Stimulated activated CD4-positive, alpha-beta T cell treated with anti-CD3 and anti-CD28 coated beads, Interleukin-12 subunit alpha, Interleukin-12 subunit beta, amount 100 ng/mL, for 24 hours (primary cell): ENCODE data around the gene EGLN1.
A peak's percentile ranks its signal among the peaks of the same experiment; 100 is the strongest.

Source experiments
- DNase-seq, 2 experiments: peaks; one replicate each; pipeline ENCODE4 v3.0.0-alpha.2; 2020; ENCODE audit warnings: low read depth in 2 of 2

The EGLN1 gene

GRCh38 chr1:231397886-231398671 is 24.0 kb downstream of the EGLN1 start:
- DNase-seq = no peak

GRCh38 chr1:231396643-231397042 is 25.4 kb downstream of the EGLN1 start:
- DNase-seq = no peak

GRCh38 chr1:231395998-231396390 is 26.1 kb downstream of the EGLN1 start:
- no peak for DNase-seq

- no peak for DNase-seq
These were observed 26.8 kb downstream of the EGLN1 start for GRCh38 chr1:231395076-231395997.

- DNase-seq = no peak
These were observed 28.4 kb downstream of the EGLN1 start for GRCh38 chr1:231393668-231394067.

- DNase-seq = no peak
These were observed 29.5 kb downstream of the EGLN1 start for GRCh38 chr1:231392389-231393131.

GRCh38 chr1:231390071-231390470 is 32.0 kb downstream of the EGLN1 start:
- no peak for DNase-seq

GRCh38 chr1:231387770-231388669 is 34.1 kb downstream of the EGLN1 start:
- DNase-seq = no peak

GRCh38 chr1:231386466-231386865 is 35.6 kb downstream of the EGLN1 start:
- no peak for DNase-seq

- DNase-seq = no peak
These were observed 36.7 kb downstream of the EGLN1 start for GRCh38 chr1:231385416-231385748.

- no peak for DNase-seq
These were observed 37.2 kb downstream of the EGLN1 start for GRCh38 chr1:231384696-231385415.

- no peak for DNase-seq
These were observed 38.8 kb downstream of the EGLN1 start for GRCh38 chr1:231383159-231383860.

- DNase-seq = no peak
These were observed 39.7 kb downstream of the EGLN1 start for GRCh38 chr1:231382426-231382825.

- DNase-seq = no peak
These were observed 40.4 kb downstream of the EGLN1 start for GRCh38 chr1:231381729-231382128.

- DNase-seq = peak in 1 of 2 experiments; percentile 11
These were observed 45.1 kb downstream of the EGLN1 start for GRCh38 chr1:231376875-231377549.

GRCh38 chr1:231376101-231376500 is 46.0 kb downstream of the EGLN1 start:
- DNase-seq = no peak

- no peak for DNase-seq
These were observed 47.7 kb downstream of the EGLN1 start for GRCh38 chr1:231374394-231374793.

- no peak for DNase-seq
These were observed 49.6 kb downstream of the EGLN1 start for GRCh38 chr1:231372501-231372900.

- DNase-seq = no peak
These were observed 52.8 kb downstream of the EGLN1 start for GRCh38 chr1:231369282-231369681.
